GM18520 (cell line): Measurements from ENCODE around the gene RBMS1.

ENCODE experiments used
- ATAC-seq: cut with Tn5 transposase; IDR thresholded peaks from one replicate; pipeline ENCODE4 v1.9.1; 2021; ENCODE audit not compliant: unreplicated experiment

The RBMS1 gene

DNA sequence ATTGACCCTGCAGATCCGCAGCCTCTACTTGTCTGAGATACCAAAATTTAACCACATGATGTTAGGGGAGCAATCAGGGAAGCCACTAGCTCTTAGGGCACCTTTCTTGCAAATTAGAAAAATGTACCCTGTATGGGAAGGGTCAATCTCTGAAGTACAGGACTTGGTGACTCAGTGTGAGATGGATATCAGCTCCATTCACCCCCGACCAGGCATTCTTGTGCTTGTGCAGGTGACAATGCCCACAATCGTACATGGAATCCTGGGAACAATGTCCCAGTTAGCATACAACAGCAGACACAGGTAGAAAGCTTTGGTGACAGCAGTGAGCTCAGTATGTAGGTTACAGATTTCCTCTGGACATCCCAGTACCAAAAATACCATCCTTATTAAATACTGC, 155.9 kb downstream of the RBMS1 start:
- no peak for ATAC-seq

DNA sequence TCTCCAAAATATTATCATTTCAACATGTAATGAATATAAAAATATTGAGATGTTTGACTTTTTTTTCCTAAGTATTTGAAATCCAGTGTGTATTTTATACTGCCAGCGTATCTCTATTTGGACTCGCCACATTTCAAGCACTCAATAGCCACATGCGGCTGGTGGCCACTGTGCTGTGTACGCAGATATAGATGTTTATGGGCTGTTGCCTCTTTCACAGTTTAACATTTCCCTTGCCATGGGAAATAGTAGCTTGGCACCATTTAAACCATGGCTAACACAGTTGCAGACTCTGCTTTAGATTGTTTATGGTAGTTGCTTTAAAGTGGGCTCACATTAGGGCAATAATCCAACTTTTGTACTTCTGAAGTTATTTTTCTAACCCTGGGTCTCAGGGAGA, 157.0 kb downstream of the RBMS1 start:
- ATAC-seq = no peak

DNA sequence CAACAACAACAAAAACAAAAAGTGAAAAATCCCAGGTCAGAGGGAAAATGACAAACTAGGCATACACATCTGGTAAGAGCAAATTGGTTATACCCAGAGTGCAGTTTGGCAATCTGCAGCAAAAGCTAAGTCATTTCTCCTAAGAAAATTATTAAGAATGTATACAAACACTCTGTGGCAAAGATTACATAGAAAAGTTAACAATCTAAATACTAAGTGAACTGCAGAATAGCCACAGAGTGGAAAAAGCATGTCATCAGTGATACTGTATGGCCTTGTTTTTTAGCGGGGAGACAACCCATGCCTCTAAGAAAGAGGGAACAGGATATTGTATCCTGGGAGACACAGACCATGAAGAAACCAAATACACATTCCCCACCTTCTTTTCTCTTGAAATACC, 157.5 kb downstream of the RBMS1 start:
- no peak for ATAC-seq

DNA sequence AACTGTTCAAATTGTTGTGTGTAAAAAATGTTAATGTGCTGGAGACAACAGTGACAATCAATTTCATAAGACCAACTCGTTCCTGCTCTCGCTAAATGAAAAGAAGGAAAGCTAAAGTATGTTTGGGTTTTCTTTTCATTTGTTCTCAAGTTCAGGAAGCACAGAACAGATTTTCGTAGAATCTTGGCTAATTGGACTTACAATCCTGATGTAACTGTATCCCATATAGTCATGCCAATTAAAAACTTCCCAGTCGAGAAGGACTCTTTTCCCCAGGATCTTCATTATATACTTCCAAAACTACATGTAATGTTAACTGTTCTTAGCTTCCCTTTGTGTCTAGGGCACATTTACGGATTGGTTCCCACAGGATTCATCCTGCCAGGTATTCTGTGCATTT, 158.2 kb downstream of the RBMS1 start:
- no peak for ATAC-seq

DNA sequence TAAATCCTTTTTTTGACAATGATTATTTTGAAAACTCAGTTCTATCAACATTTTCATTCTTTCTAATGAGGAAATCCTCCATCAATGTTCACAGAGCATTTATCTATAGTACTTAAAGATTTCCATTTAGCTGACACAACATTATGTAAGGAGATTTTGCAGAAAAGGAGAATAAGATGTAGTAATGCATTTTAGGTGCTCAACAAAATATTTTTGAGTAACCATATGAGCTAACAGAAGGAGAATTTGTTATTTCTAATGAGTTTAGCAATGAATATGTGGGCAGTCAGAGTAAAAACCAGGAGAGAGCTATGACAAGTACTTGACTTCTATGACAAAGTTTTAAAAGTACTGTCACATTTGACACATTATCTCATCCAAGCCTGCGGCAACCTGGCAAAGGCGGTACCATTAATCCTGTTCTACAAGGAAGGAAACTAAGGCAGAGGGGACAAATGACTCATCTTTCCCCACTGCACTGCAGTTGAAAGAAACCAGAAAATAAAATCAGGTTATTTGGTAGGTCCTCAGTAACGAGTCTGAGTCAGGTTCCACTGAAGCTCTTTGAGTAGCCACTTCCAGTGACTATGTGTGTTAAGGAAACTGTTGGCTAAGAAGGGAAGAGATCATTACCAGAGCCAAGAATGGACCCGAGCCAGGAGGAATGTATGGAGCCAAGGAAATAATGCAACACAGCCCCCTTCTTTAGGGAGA, 159.4 kb downstream of the RBMS1 start:
- no peak for ATAC-seq

DNA sequence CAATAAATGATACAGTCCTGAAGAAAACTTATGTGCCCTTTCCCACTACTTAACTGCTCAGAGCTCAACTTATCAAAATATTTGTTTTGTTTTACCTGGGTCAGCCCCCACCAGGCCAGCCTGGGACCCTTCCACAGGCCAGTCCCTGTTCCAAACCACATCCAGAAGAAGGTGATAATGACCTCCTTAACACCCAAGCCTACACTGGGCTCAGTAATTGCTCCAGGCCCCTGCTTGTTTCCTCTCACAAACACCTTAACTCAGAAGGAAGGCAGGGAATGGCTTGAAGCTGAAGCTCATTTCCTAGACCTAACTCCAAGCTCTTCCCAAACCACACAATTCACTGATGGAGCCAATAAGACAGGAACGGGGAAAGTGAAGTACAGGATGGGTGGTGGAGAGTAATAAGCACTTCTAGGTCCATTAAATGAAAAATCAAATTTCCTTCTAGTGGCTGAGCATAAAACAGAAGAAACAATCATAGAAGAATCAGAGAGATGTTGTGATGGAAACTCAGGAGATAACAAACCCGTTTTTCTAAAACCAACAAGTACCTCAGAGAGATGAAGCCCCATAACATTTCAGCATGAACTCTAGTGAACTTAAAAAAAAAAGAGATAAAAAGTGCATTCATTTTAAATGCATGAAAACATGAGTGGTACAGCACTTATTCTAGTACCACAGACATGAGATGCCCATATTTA, 160.1 kb downstream of the RBMS1 start:
- ATAC-seq = no peak

DNA sequence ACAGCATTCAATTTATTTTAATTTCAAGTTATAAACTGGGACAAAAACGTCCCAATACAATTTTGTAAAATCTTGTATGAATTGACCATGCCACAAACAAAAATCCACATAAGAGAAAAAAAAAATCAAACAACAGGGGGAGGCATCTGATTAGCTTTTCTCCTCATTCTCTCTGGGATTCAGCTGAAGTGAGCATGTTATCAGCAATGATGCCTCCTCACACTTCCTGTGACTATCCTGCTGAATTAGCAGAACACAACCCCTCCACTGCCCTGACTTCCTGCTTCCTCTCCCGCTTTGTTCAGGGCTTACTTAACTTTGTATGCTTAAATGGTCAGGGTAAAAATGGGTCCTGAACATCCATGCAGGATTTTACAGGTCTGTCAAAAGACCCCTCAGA, 161.3 kb downstream of the RBMS1 start:
- ATAC-seq = no peak

DNA sequence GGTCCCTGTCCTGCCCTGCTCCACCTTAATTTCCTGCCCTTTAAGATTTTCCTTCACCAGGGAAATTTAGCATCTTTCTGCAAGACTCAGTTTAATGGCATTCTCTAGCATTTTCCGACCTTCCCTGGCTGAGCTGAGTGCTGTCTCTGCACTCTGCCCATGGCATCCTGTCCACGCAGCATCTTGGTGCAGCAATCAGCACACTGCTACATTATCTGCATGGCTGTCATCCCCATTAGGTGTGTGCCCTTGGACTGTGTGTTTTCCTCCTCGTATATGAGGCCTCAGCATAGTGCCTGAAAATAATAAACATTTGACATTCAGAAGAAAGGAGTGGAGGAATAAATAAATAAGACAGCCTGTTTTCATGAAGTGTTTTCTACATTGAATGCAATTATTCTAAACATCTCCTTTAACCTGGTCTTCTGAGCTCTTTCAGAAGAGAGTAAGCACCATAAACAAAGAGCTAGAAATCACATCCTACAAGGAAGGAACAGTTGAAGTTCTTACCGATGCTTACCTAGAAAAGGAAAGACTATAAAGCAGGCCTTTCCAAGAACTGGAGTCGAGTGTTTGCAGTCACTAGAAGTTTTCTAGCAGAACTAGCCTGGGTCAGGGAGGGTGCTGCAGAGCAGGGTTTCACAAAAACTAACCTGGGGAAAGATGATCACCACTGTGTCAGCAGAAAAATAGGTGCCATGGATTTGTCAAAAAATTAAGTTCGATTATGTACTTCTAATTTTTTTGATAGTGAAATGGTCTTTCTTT, 162.2 kb downstream of the RBMS1 start:
- ATAC-seq = no peak

DNA sequence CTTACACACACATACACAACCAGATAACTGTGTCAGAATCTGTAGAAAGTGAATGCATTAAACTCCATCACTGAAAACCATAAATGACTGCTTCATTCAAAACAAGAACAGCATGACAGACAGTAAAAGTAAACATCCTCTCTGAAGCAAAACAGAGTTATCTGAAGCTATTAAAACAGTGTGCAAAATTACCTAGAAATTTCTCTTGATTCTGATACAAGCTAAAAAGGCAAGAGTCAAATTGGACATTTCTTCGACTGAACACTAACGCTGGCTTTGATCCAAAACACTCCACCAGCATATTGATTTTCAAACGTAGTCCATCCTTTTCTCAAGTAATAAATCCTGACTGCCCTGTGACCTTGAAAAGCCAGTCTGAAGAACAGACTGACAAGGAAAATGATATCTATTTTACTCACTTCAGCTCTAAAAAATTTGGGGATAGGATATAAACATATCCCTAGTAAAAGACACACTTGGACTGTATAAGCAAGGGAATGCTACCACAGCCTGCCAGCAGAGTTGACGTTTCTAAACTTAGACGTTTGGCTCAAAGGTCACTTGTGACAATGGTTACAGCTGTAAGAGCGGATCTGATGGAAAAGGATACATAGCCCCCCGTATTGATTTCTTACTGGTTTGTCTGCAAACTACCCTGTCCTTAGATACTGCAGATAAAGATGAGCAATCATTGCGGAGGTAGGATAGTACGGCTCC, 164.6 kb downstream of the RBMS1 start:
- no peak for ATAC-seq

DNA sequence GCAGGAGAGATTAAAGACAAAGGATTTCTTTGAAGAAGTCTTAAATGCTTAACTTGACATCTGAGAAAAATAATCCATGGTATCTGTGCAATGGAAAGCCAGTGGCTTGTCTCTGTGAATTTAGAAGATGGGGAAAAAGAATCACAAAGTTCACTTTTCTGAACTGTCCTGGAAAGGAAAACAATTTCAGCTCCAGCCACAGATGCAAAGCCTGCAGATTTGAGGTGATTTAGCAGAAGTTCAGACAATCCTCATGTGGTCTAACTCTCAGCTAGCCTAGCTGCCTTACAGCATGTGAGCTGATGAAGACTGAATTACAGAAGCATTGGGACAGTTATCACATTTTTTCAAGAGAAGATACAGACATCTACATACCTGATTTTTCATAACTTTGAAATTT, 166.8 kb downstream of the RBMS1 start:
- no peak for ATAC-seq

DNA sequence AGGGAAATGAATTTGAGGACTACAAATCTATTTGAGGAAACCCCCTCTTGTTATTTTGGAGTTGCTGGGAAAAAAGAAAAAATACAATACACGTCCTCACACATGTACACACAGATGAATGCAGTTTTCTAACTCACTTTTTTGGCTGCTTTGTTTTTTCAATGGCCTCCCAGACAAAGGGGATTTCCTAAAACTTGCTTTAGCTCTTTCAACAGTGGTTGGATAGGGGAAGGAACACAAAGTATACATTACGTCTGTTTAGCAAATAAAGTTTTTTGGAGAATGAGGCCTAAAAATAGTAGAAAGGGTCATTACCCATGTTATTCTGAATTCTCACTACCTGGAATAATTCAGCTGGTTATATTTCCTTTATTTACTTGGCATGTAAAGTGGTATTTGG, 168.2 kb downstream of the RBMS1 start:
- no peak for ATAC-seq

DNA sequence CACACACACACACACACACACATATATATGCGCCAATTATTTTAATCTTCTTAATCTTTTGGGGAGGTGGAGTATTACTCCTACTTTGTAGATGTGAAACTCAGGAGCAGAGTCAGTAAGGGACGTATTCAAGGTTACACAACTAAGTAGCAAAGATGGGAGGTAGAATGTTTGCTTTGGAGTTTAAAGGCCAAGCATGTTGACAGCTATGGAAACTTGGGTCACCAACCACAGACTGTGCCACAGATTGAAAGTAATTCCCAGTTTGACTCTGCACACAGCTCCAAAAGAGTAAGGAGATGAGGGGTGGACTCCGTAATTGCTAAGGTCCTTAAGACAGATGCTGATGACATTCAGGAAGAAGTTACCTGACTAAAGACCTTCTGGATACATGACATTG, 168.7 kb downstream of the RBMS1 start:
- ATAC-seq = no peak

DNA sequence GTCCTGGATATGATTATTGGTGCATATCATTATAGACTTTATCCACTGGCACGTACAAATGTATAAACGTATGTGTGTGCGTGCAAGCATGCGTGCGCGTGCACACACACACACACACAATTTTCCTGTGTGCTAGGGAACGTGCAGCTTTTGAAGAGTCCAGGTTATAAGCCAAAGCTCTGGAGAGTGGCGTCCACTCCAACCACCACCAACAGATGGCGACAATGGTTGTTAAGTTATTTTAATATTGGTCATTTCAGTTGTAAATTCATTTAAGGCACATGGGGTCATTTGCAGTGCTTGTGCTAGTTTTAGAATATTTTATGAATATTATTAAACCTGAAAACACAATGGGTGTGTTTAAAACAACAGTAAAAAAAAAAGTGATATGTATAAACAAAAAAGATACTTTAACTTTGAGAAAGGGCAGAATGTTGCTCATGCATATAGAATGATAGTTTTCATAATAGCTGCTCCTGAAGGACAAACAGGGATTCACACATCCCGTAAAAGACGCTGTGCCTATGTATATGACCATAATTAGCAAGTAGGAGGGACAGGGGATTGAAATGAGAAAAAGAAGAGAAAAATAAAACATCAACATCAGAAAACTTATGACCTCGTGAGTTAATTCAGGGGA, 169.3 kb downstream of the RBMS1 start:
- ATAC-seq = no peak

DNA sequence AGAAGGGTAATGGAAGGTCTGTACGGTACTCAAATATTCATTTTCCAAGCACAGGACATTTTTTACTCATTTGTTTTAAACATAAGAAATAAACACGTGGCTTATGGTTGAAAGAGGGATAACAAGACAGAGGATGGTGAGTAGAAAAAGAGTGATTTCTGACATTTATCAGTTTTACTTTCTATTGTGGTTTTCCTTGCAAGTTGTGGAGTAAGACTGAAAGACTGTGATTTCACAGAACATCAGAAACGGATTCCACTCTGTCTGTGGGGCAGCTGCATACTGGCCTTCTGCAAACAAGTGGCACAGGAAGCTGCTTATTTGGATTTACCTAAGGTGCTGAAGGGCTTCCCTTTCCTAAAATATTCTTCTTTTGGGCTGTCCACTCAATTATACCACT, 171.3 kb downstream of the RBMS1 start:
- ATAC-seq = peak; percentile 79

DNA sequence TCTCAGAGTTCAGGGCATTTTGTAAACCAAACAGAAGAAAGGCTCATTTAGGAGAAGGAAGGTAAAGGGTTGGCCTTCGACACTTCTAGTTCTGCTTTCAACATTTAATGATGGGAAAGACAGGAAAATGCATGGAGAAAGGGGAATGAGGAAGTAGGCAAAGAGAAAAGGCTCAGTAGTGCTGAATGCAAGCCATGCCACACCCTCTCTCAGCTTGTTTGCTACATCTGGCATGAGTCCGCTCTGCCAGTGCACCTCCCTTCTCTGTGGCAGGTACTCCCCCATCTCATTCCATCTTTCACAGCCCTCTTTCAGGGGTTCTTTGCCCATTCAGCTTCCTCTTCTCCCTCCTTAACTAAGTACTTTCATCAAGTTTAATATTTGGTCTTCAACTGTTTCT, 172.6 kb downstream of the RBMS1 start:
- no peak for ATAC-seq

DNA sequence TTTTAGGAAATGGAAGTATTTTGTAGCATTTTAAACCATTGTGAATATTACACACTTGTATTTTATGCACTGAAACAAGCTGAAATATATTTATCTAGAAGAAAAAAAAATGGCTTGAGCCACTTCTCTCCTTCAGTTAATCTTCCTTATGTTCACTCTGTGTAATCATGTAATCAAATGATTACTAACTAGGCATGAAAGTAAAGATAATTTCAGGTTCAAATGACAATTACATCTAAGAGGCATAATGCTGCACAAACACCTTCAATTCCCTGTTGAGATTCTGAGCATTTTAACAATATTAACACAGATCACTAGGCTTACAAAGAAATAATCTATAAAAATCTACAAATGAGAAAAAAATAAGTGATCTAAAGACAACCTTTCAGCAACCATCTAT, 173.9 kb downstream of the RBMS1 start:
- no peak for ATAC-seq

DNA sequence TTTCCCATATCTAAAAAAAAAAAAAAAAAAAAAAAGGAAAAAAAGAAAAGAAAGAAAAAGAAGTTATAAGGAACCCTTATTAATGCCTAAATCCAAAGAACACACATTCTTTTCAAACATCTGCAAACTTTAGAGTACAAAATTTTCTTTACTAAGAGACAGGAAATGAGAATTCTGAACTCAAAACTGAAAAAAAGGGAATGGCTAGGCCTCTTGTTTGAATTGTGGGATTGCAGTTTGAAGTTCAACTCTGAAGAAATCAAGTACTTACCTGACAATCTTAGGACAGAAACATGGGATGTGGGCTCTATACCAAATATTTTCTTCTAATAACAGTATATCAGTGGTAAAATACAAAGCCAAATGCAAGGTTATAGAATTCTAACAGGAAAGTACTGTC, 175.4 kb downstream of the RBMS1 start:
- ATAC-seq = no peak

DNA sequence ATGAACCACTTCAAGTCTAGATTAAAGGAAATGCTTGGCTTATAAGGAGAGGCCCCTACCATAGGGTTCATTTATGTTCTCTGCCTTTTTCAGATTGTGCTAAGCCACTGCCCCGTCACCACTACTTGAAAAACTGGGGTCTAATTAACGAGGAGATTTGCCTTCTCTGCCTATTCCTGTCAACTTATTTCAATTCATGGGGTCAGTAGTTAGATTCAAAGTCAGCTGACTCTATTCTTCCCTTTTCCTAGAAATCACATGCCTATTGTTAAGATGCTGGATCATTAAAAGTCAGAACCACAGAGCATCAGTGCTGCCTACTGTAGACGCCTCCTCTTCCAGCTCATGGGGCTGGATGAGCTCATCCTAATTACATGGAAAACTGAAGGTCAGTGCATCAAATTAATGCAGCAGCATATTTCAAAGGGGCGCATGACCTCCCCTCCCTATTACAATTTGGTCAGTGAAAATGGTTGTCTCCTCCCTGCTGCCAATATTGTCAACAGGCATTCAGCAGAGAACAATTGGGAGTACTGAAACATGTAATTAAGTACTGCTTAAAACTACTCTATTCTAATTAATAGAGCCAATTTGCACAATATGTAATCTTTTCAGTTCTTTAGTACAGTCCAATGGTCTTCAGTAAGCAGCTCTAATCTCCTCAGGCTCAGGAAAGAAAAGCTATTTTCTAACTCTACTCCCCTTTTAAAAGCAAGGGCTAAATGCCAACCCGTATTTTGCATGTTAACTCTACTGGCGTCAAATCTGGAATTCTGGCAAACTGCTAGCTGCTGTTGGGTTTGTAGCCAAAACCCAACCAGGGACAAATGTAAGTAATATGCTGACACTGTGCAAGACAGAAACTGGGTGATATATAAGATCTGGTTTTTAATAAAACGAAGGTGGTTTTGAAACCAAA, 176.2 kb downstream of the RBMS1 start:
- ATAC-seq = no peak

DNA sequence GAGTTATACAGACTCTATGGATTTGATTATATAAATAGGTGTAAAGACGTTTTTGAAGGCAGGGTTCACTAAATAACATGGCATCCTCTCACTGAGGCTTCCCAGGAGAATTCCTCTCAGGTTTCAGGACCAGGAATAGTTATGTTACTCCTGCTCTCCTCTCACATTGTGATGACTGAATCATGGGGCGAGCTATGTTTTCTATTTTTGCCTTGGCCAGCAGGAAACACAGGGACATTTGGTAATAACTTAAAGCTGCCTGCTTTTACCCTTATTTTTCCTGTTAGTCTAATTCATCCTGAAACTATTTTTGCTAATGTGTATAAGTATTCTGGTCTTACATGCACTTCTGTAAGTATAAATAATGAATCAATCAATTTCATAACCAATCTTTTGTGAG, 178.3 kb downstream of the RBMS1 start:
- no peak for ATAC-seq
